OCI-LY7 (cell line): ENCODE data around the gene NEAT1. TPM values are rescaled to one million over a fixed set of nuclear protein-coding genes. Genes with fewer than 3 reads are reported as not detected.
A peak's percentile ranks its signal among the peaks of the same experiment; 100 is the strongest.

ENCODE experiments used
- BruUV-seq: library from RNA; stranded (reverse); fragments of 400-500 nt; replicated peaks from 2 replicates; lab custom pipeline; 2021; lab: Mats Ljungman, UMichigan
- CTCF ChIA-PET: fragments of 300-600 bp; sonication (Branson Sonifier 250); formaldehyde crosslinking; loops from one replicate; lab custom pipeline; 2022; ENCODE audit warnings: antibody characterized with exemption; ENCODE audit not compliant: unreplicated experiment; lab: Charles Lee
- POLR2A ChIA-PET: fragments of 300-600 bp; sonication (Branson Sonifier 250); formaldehyde crosslinking; loops from one replicate; lab custom pipeline; 2022; ENCODE audit warnings: antibody characterized with exemption; lab: Charles Lee
- DNase-seq: peaks from one replicate; pipeline ENCODE4 v3.0.0-alpha.2; 2015; ENCODE audit warnings: low spot score
- H2AFZ ChIP-seq: fragments of 200-600 bp; sonication (generic), shearing (Covaris generic); 2 replicates; pipeline ENCODE4 v1.6.1; 2014; ENCODE audit warnings: mild to moderate bottlenecking, antibody characterized with exemption, low read length, moderate library complexity
- H3K27ac ChIP-seq: fragments of 200-600 bp; sonication (generic); 2 replicates; pipeline ENCODE4 v1.5.1; 2014; ENCODE audit warnings: mixed run types, low read depth, mild to moderate bottlenecking, moderate library complexity, low read length, inconsistent platforms; ENCODE audit not compliant: poor library complexity, severe bottlenecking
- H3K36me3 ChIP-seq: fragments of 200-600 bp; sonication (generic); 2 replicates; pipeline ENCODE4 v1.6.1; 2014; ENCODE audit warnings: mild to moderate bottlenecking, antibody characterized with exemption, low read length, moderate library complexity, mixed read lengths; ENCODE audit not compliant: insufficient read depth
- H3K4me1 ChIP-seq: fragments of 200-600 bp; sonication (generic); 2 replicates; pipeline ENCODE4 v1.5.1; 2014; ENCODE audit warnings: mild to moderate bottlenecking, low read length; ENCODE audit not compliant: insufficient read depth, poor library complexity, severe bottlenecking
- H3K4me2 ChIP-seq: fragments of 200-600 bp; sonication (generic); 2 replicates; pipeline ENCODE4 v1.6.1; 2014; ENCODE audit warnings: mild to moderate bottlenecking, low read length
- H3K4me3 ChIP-seq: fragments of 200-600 bp; sonication (generic); 2 replicates; pipeline ENCODE4 v1.5.1; 2014; ENCODE audit warnings: mild to moderate bottlenecking, low read depth, low read length; ENCODE audit not compliant: poor library complexity, severe bottlenecking
- H3K79me2 ChIP-seq: fragments of 200-600 bp; sonication (generic); 2 replicates; pipeline ENCODE4 v1.6.1; 2016; ENCODE audit warnings: low read depth, mild to moderate bottlenecking, low read length, moderate library complexity, mixed read lengths; ENCODE audit not compliant: insufficient read depth
- H3K9me2 ChIP-seq: fragments of 200-600 bp; sonication (generic); 2 replicates; pipeline ENCODE4 v1.6.1; 2016; ENCODE audit warnings: mild to moderate bottlenecking, low read length, mixed read lengths; ENCODE audit not compliant: insufficient read depth
- H3K9me3 ChIP-seq: fragments of 200-600 bp; sonication (generic); 2 replicates; pipeline ENCODE4 v1.6.1; 2014; ENCODE audit warnings: mild to moderate bottlenecking, mixed run types, low read length, mixed read lengths
- H4K20me1 ChIP-seq: fragments of 200-600 bp; sonication (generic); 2 replicates; pipeline ENCODE4 v1.6.1; 2014; ENCODE audit warnings: mild to moderate bottlenecking, antibody characterized with exemption, low read length, moderate library complexity, mixed read lengths; ENCODE audit not compliant: insufficient read depth
- EZH2phosphoT487 ChIP-seq: fragments of 200-600 bp; sonication (generic); IDR thresholded peaks from 2 replicates; pipeline ENCODE4 v1.6.1; 2018; ENCODE audit warnings: low read depth, borderline replicate concordance, mild to moderate bottlenecking, mixed run types, antibody characterized with exemption, low read length, moderate library complexity, mixed read lengths
- intact Hi-C: fragments of 100-400 bp; cut with micrococcal nuclease; formaldehyde crosslinking; loops from one replicate; pipeline ENCODE4 v1.10.0; 2022; ENCODE audit not compliant: unreplicated experiment
- total RNA-seq, 2 experiments: library from RNA; depleted of rRNA in 1 of 2; stranded (reverse); fragments of >200 nt in 1 of 2; shearing (Covaris generic) in 1 of 2; gene quantifications; 2 replicates each; pipeline ENCODE4 v1.2.3, GENCODE V29; 2014 to 2022
- TF ChIP-seq, protein P1 (sequence below): fragments of 200-600 bp; sonication (generic); conservative IDR thresholded peaks from 2 replicates; pipeline ENCODE4 v1.5.1; 2014; ENCODE audit warnings: mild to moderate bottlenecking, antibody characterized with exemption, low read length, moderate library complexity, mixed read lengths

Gene NEAT1
- total RNA-seq, 2 experiments from 2014 or later = 30.1 to 440 TPM

DNA sequence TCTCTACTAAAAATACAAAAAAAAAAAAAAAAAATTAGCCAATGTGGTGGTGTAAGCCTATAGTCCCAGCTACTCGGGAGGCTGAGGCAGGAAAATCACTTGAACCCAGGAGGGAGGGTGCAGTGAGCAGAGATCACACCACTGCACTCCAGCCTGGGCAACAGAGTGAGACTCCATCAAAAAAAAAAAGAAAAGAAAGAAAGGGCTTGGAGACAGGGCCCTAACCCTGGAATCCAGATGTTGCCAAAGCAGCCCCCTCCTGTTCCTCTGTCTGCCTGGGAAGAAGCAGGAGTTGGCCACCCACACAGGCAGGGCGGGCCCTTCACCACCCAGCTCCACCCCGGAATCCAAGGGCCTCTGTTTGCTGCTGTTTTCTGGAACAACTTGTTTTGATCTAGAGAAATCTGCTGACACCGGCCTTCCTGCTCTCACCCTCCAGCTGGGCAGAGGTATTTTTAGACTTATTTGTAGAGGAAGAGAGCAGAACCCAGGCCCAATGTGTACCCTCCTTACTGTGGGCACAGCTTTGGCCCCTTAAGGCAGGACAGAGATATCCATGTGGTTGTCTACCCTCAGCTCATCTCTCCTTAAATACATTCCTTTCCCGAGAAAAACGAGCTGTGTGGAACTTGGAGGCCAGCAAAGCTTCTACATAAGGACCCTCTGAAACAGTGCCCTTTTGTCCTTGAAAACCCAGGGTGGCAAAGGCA lies 2.7 kb upstream of the NEAT1 start:
- BruUV-seq = no TSS peak
- Histone ChIP-seq H2AFZ (no peak overlapping the region), H3K4me1 (peaks cover 67% of the 10 kb centered on the region), H3K4me2 (peak overlapping the region; percentile 91), H3K9me2 (no peaks in the 10 kb centered on the region), H3K36me3 (peaks cover 21% of the 10 kb centered on the region), H3K27ac (peak overlapping the region; percentile 97), H4K20me1 (0 out of 2 replicates have a peak, but pooled peaks cover 9% of the 10 kb centered on the region), H3K4me3 (peak overlapping the region; percentile 73), H3K79me2 (peaks cover 66% of the 10 kb centered on the region), H3K9me3 (no peaks in the 10 kb centered on the region)
- DNase-seq = peak; percentile 75
- POLR2A ChIA-PET = interaction anchor here (0.8 to 11.5 kb wide), 15 partner anchors 9 to 91 kb away, joined by 3 to 237 read pairs (median 7); partner anchors contain the start of gene MALAT1
- CTCF ChIA-PET = interaction anchor here (0.5 to 1.8 kb wide), 4 partner anchors 22 to 79 kb away, joined by 3 to 5 read pairs (median 3); partner anchors contain the start of gene MALAT1
- intact Hi-C loops = loop anchor here (1.0 to 5.0 kb wide), 2 partner anchors 23 to 53 kb away; no protein-coding TSS in a partner anchor
- TF ChIP-seq EZH2phosphoT487 = no peak
- TF ChIP-seq, protein P1, sequence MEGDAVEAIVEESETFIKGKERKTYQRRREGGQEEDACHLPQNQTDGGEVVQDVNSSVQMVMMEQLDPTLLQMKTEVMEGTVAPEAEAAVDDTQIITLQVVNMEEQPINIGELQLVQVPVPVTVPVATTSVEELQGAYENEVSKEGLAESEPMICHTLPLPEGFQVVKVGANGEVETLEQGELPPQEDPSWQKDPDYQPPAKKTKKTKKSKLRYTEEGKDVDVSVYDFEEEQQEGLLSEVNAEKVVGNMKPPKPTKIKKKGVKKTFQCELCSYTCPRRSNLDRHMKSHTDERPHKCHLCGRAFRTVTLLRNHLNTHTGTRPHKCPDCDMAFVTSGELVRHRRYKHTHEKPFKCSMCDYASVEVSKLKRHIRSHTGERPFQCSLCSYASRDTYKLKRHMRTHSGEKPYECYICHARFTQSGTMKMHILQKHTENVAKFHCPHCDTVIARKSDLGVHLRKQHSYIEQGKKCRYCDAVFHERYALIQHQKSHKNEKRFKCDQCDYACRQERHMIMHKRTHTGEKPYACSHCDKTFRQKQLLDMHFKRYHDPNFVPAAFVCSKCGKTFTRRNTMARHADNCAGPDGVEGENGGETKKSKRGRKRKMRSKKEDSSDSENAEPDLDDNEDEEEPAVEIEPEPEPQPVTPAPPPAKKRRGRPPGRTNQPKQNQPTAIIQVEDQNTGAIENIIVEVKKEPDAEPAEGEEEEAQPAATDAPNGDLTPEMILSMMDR = no peak

DNA sequence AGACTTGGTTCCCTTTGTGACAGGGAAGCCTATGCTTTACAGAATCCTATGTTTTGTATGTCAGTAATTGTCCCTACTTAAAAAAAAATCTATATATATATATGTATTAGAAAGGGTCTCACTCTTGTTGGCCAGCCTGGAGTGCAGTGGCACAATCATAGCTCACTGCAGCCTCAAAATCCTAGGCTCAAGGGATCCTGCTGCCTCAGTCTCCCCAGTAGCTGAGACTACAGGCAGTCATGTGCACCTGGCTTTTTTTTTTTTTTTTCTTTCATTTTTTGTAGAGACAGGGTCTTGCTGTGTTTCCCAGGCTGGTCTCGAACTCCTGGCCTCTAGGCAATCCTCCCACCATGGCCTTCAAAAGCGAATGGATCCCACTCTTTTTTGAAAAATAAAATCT lies 2.1 kb upstream of the NEAT1 start:
- ChIA-PET CTCF (interaction anchor here (1.0 to 1.1 kb wide), 3 partner anchors 48 to 67 kb away, joined by 3 read pairs; no protein-coding TSS in a partner anchor), POLR2A (interaction anchor here (0.8 to 11.5 kb wide), 15 partner anchors 8 to 91 kb away, joined by 3 to 237 read pairs (median 7); partner anchors contain the start of gene MALAT1)
- peaks cover 13% of the 10 kb centered on the region for H4K20me1 ChIP-seq
- intact Hi-C loops = no loop called here
- BruUV-seq = no TSS peak
- no peak overlapping the region for H2AFZ ChIP-seq
- H3K36me3 ChIP-seq = peaks cover 26% of the 10 kb centered on the region
- H3K9me3 ChIP-seq = no peaks in the 10 kb centered on the region
- H3K9me2 ChIP-seq = no peaks in the 10 kb centered on the region
- DNase-seq = no peak
- peaks cover 61% of the 10 kb centered on the region for H3K4me1 ChIP-seq
- peaks cover 71% of the 10 kb centered on the region for H3K79me2 ChIP-seq
- H3K4me3 ChIP-seq = peak overlapping the region; percentile 73
- H3K27ac ChIP-seq = peak overlapping the region; percentile 97
- peak overlapping the region; percentile 91 for H3K4me2 ChIP-seq
- TF ChIP-seq, protein P1 = no peak
- no peak for TF ChIP-seq EZH2phosphoT487
